ENCODE data around the gene RGS3. TPM values are rescaled to one million over a fixed set of nuclear protein-coding genes. Genes with fewer than 3 reads are reported as not detected.

Gene RGS3
- total RNA-seq, 2 donors from 2014 or later: 112 to 184 TPM

DNA sequence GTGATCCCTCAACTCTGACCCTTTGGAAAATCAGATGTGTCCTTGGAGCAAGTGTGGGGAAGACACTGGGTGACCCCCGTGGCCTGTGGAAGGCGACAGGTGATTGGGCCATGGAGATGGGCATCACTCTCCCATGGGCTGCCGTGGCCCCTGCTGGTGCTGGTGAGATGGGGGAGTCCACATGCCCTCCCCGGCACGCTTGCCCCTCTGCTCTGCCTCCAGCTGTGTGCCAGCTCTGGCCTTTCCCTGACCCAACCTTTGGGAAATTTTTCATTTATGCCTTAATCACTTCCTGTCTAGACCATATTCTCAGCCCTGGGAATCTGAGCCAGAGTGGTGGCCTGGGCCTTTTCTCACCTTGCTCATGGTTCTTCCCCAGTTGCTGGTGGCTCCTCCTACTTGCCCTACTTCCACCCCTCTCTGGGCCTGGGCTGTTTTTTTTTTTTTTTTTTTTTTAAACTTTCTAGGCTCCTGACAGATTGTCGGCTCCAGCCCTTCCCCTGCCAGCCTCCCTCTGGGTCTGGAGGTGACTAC is 56.6 kb downstream of the RGS3 start:
- Histone ChIP-seq H3K4me1 (peaks cover 0 to 72% of the 10 kb centered on the region in 2 donors), H3K27ac (peak overlapping the region; percentile 50 to 70), H3K27me3 (no peaks in the 10 kb centered on the region), H3K4me3 (no peak overlapping the region), H3K36me3 (peaks cover 73% of the 10 kb centered on the region), H3K9me3 (no peaks in the 10 kb centered on the region)
- TF ChIP-seq CTCF (IDR thresholded peaks at IDR 0.05): no peak
- no peak for DNase-seq (ENCODE audit: low spot score)

- peaks cover 0 to 84% of the 10 kb centered on the region in 2 donors for H3K4me1 ChIP-seq
- H3K4me3 ChIP-seq: no peak overlapping the region
- no peaks in the 10 kb centered on the region for H3K27me3 ChIP-seq
These were observed 58.2 kb downstream of the RGS3 start for GRCh38 chr9:113521693-113522255.

GRCh38 chr9:113522419-113522818 is 58.9 kb downstream of the RGS3 start:
- no peak for DNase-seq (ENCODE audit: low spot score)
- Histone ChIP-seq H3K9me3 (no peaks in the 10 kb centered on the region), H3K4me1 (peaks cover 0 to 84% of the 10 kb centered on the region in 2 donors), H3K27me3 (no peaks in the 10 kb centered on the region), H3K36me3 (peaks cover 64% of the 10 kb centered on the region), H3K4me3 (no peak overlapping the region), H3K27ac (peak overlapping the region; percentile 54 to 70)
- TF ChIP-seq CTCF (IDR thresholded peaks at IDR 0.05): no peak

More at GRCh38 chr9:113521693-113522255, 58.2 kb downstream of the RGS3 start:
- TF ChIP-seq CTCF (IDR thresholded peaks at IDR 0.05): no peak
- H3K27ac ChIP-seq: peak overlapping the region; percentile 54 to 70
- H3K36me3 ChIP-seq: peaks cover 65% of the 10 kb centered on the region
- DNase-seq (ENCODE audit: low spot score): no peak
- no peaks in the 10 kb centered on the region for H3K9me3 ChIP-seq

GRCh38 chr9:113522858-113523257 is 59.3 kb downstream of the RGS3 start:
- Histone ChIP-seq H3K4me1 (peaks cover 0 to 89% of the 10 kb centered on the region in 2 donors), H3K4me3 (no peak overlapping the region), H3K9me3 (no peaks in the 10 kb centered on the region), H3K36me3 (peaks cover 64% of the 10 kb centered on the region), H3K27ac (peak overlapping the region; percentile 54 to 70), H3K27me3 (no peaks in the 10 kb centered on the region)
- TF ChIP-seq CTCF (IDR thresholded peaks at IDR 0.05): no peak
- DNase-seq (ENCODE audit: low spot score): no peak

DNA sequence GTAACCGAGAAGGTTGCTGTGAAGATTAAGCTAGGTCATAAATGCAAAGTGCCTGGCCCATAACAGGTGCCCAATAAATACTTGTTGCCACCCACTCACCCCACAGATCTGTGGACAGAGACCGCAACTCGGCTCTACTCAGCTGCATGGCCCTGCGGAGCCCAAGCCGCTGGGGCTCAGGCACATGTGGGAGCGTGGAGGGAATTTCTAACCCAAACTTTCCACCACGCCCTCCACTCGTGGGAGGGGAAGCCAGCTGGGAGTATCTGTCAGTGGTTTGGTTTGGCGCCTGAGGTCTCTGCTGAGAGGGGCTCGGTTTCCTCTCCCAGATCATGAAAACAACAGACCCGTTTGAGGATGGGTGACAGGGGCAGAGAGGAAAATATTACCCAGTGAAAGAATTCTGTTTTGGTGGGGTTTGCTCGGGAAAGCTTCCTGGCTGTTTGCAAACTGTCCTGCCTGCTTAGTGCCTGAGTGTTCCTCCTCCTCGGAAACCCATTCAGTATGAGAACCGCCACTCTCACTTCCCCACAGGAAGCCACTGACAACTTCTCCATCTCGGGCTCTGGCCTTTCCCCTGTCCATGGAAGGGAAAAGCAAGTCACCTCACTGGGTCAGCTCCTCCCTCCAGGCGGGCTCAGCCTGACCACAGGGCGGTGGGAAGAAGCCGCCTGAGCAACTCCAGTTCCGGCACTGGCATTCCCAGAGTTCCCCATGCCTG is 60.1 kb downstream of the RGS3 start:
- Histone ChIP-seq H3K4me1 (peaks cover 0 to 88% of the 10 kb centered on the region in 2 donors), H3K27me3 (no peaks in the 10 kb centered on the region), H3K36me3 (peaks cover 64% of the 10 kb centered on the region), H3K9me3 (no peaks in the 10 kb centered on the region), H3K27ac (peak overlapping the region; percentile 54 to 70), H3K4me3 (no peak overlapping the region)
- TF ChIP-seq CTCF (IDR thresholded peaks at IDR 0.05): no peak
- no peak for DNase-seq (ENCODE audit: low spot score)
